HepG2 (cell line): Measurements from ENCODE around the gene RFFL. TPM values are rescaled to one million over a fixed set of nuclear protein-coding genes. Genes with fewer than 3 reads are reported as not detected.

Experiments used
- ATF4 ChIP-seq, 2 experiments: fragments of 450-650 bp in 1 of 2; sonication (generic) in 1 of 2; formaldehyde crosslinking; IDR thresholded peaks; 2 replicates each; pipeline versions ENCODE4 v1.5.0 to v1.8.0; 2020 to 2022; ENCODE audit warnings: mild to moderate bottlenecking in 1 of 2, missing genetic modification reagents in 1 of 2
- KIAA2018 ChIP-seq: sonication (generic); formaldehyde crosslinking; IDR thresholded peaks from 2 replicates; pipeline ENCODE4 v1.5.0; 2020; ENCODE audit warnings: mild to moderate bottlenecking, missing genetic modification reagents, borderline replicate concordance
- TGIF2 ChIP-seq: IDR thresholded peaks from 2 replicates; pipeline ENCODE4 v1.6.1; 2016; ENCODE audit warnings: control low read depth, missing compliant biosample characterization
- THYN1 ChIP-seq: sonication (generic); formaldehyde crosslinking; IDR thresholded peaks from 2 replicates; pipeline ENCODE4 v1.8.1; 2023; ENCODE audit warnings: low read depth, mild to moderate bottlenecking, moderate library complexity, missing genetic modification reagents, borderline replicate concordance
- ZNF441 ChIP-seq: sonication (generic); formaldehyde crosslinking; IDR thresholded peaks from 2 replicates; pipeline ENCODE4 v1.7.0; 2021; ENCODE audit warnings: missing genetic modification reagents, borderline replicate concordance
- polyA plus RNA-seq, 8 experiments: library from polyadenylated mRNA; depleted of rRNA in 3 of 8; stranded (reverse) in 7 of 8; unstranded in 1 of 8; fragments of >200 nt; fragmentation: Illumina TruSeq in 4 of 8; extraction: Trizol in 4 of 8; gene quantifications; 2 replicates each; pipeline versions ENCODE4 v1.2.1 to v1.2.3, GENCODE V29; 2011 to 2016; ENCODE audit warnings: low read depth in 4 of 8, missing spikeins in 1 of 8, mixed read lengths in 1 of 8; ENCODE audit not compliant: insufficient read depth in 1 of 8
- total RNA-seq, 5 experiments: library from RNA; depleted of rRNA; stranded (reverse); fragments of >200 nt; fragmentation: Illumina TruSeq; extraction: Trizol; gene quantifications; 2 replicates each; pipeline ENCODE4 v1.2.3, GENCODE V29; 2016; ENCODE audit warnings: low read depth in 1 of 5

Gene RFFL
- total and polyA plus RNA-seq, 2 of the 13 experiments (the other 11 are each of a cell fraction or from before 2014, with no cell fraction given), result 24.3 to 48.6 TPM

GRCh38 chr17:35073991-35074627, 10.6 kb upstream of the RFFL start (continued):
- TF ChIP-seq KIAA2018 (CRISPR knock-in tag) (no peak), ZNF441 (CRISPR knock-in tag) (no peak), ATF4 (CRISPR knock-in tag; IDR thresholded peaks at IDR 0.05) (0 out of 4 replicates have a peak, but pooled peaks of 1 of the 2 experiments have one; percentile 16), THYN1 (CRISPR knock-in tag) (no peak), TGIF2 (CRISPR knock-in tag) (peak; percentile 67; the same call in 1 of the 2 replicates)
